Measurements from ENCODE around the gene PSMF1. TPM values are rescaled to one million over a fixed set of nuclear protein-coding genes. Genes with fewer than 3 reads are reported as not detected.

Gene PSMF1
- total and polyA plus RNA-seq, 2 of the 4 experiments (the other 2 are of a cell fraction): 93.6 to 109 TPM

- no peak overlapping the region for H2BK120ac ChIP-seq (ENCODE audit: low read depth, low read length)
- no peak overlapping the region for H2BK20ac ChIP-seq (ENCODE audit: low read depth, low read length)
- no peak overlapping the region for H3K4ac ChIP-seq (ENCODE audit: low read depth, low read length)
- H3K4me3 ChIP-seq (ENCODE audit: insufficient read depth, low read depth, low read length): no peak overlapping the region
- ChIA-PET POLR2A (ENCODE audit: unreplicated experiment) (no interaction called here), CTCF (no interaction called here)
- no peak overlapping the region for H2AFZ ChIP-seq (replicated peaks; ENCODE audit: low read length, poor library complexity)
- DNase-seq: no peak
- no peak for ATAC-seq (ENCODE audit: low read depth)
- TF ChIP-seq MAZ (IDR thresholded peaks at IDR 0.05; ENCODE audit: borderline replicate concordance, low read depth, low read length): no peak
- no peak for TF ChIP-seq MAFK (IDR thresholded peaks at IDR 0.05; ENCODE audit: low read depth, low read length)
- TF ChIP-seq CTCF (conservative IDR thresholded peaks at IDR 0.05; ENCODE audit: low read depth, low read length): no peak
- TF ChIP-seq FOS (IDR thresholded peaks at IDR 0.05; ENCODE audit: low read depth, low read length): no peak
- no peak for TF ChIP-seq MXI1 (IDR thresholded peaks at IDR 0.05; ENCODE audit: borderline replicate concordance, low read depth, low read length)
- no peak for TF ChIP-seq SMC3 (IDR thresholded peaks at IDR 0.05; ENCODE audit: low read depth, low read length)
- no peak for TF ChIP-seq CHD1 (IDR thresholded peaks at IDR 0.05; ENCODE audit: low read depth, low read length)
- TF ChIP-seq NFE2L2 (IDR thresholded peaks at IDR 0.05; ENCODE audit: low read depth, low read length): no peak
- no peak for TF ChIP-seq USF2 (IDR thresholded peaks at IDR 0.05; ENCODE audit: low read depth, low read length)
- TF ChIP-seq POLR2A (IDR thresholded peaks at IDR 0.05; ENCODE audit: low read depth, low read length): no peak
- no peak for TF ChIP-seq RFX5 (IDR thresholded peaks at IDR 0.05; ENCODE audit: low read depth, low read length)
- no peak for TF ChIP-seq CEBPB (IDR thresholded peaks at IDR 0.05; ENCODE audit: low read depth, low read length)
- TF ChIP-seq RCOR1 (IDR thresholded peaks at IDR 0.05; ENCODE audit: insufficient replicate concordance, low read length): no peak
- no peak for TF ChIP-seq BHLHE40 (IDR thresholded peaks at IDR 0.05; ENCODE audit: low read depth, low read length)
- no peak for TF ChIP-seq RAD21 (IDR thresholded peaks at IDR 0.05; ENCODE audit: low read length)
- no peak for TF ChIP-seq ELK1 (IDR thresholded peaks at IDR 0.05; ENCODE audit: borderline replicate concordance, low read depth, low read length)
- H3K18ac ChIP-seq (ENCODE audit: low read depth, low read length): no peak overlapping the region
- H3K23ac ChIP-seq (ENCODE audit: low read depth, low read length): no peak overlapping the region
- H3K4me2 ChIP-seq (ENCODE audit: low read depth, low read length): no peak overlapping the region
- BruUV-seq (replicated peaks): no TSS peak
- H3K9ac ChIP-seq (ENCODE audit: low read depth, low read length): no peak overlapping the region
- no peak overlapping the region for H2BK5ac ChIP-seq (ENCODE audit: low read depth, low read length, poor library complexity, severe bottlenecking)
- H4K5ac ChIP-seq (ENCODE audit: low read depth, low read length): no peak overlapping the region
- H4K91ac ChIP-seq (ENCODE audit: insufficient read depth, low read depth, low read length): no peak overlapping the region
- peaks cover 3 to 16% of the 10 kb centered on the region in 2 experiments; a peak in 3 of 4 replicates for H3K79me1 ChIP-seq (ENCODE audit: low read depth in 1 of 2, low read length in 2 of 2)
- no peak overlapping the region for H2BK15ac ChIP-seq (ENCODE audit: low read depth, low read length)
- H3K14ac ChIP-seq (replicated peaks; ENCODE audit: low read depth, low read length): no peak overlapping the region
- 100% methylated on average over 1 of the region's 2 CpGs; no CpG with 5 or more reads in 1 of the 2 experiments for WGBS, 2 experiments (ENCODE audit: extremely low coverage in 2 of 2, insufficient read length in 1 of 2)
- H3K56ac ChIP-seq (ENCODE audit: extremely low read depth, insufficient read depth, low read length): no peak overlapping the region
- dilution Hi-C loops (cut with HindIII; ENCODE audit: low sequenced_read_pairs, unreplicated experiment) (no loop called here), in situ Hi-C loops (cut with MboI; ENCODE audit: low sequenced_read_pairs) (no loop called here), intact Hi-C loops (cut with micrococcal nuclease) (no loop called here)
- no peaks in the 10 kb centered on the region for H3K9me3 ChIP-seq (ENCODE audit: control insufficient read depth, insufficient read depth, low read length)
- H4K8ac ChIP-seq (ENCODE audit: low read depth in 2 of 2, low read length in 2 of 2): no peak overlapping the region
- H3K4me1 ChIP-seq (ENCODE audit: control insufficient read depth, insufficient read depth, low read length): no peaks in the 10 kb centered on the region
- H3K36me3 ChIP-seq (ENCODE audit: control insufficient read depth, insufficient read depth, low read length): peaks cover 55% of the 10 kb centered on the region
- H3K27me3 ChIP-seq (ENCODE audit: control insufficient read depth, insufficient read depth, low read length): no peaks in the 10 kb centered on the region
- peaks cover 19% of the 10 kb centered on the region for H3K9me1 ChIP-seq (ENCODE audit: insufficient read depth, low read length)
- no peak overlapping the region for H2AK9ac ChIP-seq (replicated peaks; ENCODE audit: low read depth, low read length, poor library complexity)
- H3K27ac ChIP-seq (ENCODE audit: insufficient read depth, low read length): no peak overlapping the region
- H2AK5ac ChIP-seq (ENCODE audit: low read depth, low read length): no peak overlapping the region
- peaks cover 8% of the 10 kb centered on the region; the same call in 1 of the 2 replicates for H4K20me1 ChIP-seq (ENCODE audit: insufficient read depth, low read length)
Observed at GRCh38 chr20:1163653-1164052, 45.3 kb downstream of the PSMF1 start.

Data from IMR-90 (cell line).